LNCAP (cell line): ENCODE data around the gene NME4.
A peak's percentile ranks its signal among the peaks of the same experiment; 100 is the strongest.

ENCODE experiments used
- TF ChIP-seq, protein P1 (sequence below): fragments of 450-650 bp; IDR thresholded peaks from 2 replicates; pipeline ENCODE4 v1.5.1; 2017; ENCODE audit warnings: mild to moderate bottlenecking

The NME4 gene

DNA sequence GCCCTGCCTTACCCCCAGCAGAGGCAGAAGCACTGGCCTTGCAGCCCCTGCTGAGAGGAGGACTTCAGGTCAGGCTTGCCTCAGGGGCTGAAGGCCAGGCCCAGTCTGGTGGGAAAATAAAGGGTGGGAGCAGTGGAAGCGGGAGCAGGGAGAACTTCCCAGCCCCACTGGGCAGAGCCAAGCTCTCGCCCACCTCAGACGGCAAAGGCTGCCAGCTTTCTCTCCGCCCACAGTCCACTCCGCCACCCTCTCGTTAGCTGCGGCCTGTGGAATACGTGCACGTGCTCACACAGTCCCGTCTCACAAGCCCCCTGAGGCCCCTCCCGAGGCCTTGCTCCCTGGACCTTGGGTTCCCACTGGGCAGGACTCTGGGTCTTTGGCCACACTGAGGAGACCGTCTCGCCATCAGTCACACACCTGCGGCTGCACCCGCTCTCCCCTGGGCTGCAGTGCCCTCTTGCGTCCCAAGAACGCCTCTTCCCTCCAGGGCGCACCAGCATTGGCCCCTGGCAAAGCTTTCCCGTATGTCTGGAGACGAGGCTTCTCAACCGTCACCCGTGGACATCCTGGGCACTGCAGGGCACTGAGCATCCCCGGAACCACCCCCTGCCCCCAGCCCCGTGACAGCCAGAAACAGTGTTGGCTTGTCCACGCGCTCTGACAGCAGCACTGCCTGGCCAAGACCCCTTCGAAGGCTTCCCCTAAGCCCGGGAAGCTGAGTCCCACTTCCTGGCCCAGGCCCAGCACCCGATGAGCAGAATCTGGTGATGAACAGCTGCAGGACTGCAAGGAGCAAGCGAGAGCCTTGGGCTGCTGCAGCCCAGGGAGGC lies 34.9 kb upstream of the NME4 start:
- TF ChIP-seq, protein P1, sequence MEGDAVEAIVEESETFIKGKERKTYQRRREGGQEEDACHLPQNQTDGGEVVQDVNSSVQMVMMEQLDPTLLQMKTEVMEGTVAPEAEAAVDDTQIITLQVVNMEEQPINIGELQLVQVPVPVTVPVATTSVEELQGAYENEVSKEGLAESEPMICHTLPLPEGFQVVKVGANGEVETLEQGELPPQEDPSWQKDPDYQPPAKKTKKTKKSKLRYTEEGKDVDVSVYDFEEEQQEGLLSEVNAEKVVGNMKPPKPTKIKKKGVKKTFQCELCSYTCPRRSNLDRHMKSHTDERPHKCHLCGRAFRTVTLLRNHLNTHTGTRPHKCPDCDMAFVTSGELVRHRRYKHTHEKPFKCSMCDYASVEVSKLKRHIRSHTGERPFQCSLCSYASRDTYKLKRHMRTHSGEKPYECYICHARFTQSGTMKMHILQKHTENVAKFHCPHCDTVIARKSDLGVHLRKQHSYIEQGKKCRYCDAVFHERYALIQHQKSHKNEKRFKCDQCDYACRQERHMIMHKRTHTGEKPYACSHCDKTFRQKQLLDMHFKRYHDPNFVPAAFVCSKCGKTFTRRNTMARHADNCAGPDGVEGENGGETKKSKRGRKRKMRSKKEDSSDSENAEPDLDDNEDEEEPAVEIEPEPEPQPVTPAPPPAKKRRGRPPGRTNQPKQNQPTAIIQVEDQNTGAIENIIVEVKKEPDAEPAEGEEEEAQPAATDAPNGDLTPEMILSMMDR, result peak; percentile 84

GRCh38 chr16:363110-363765 lies 33.8 kb upstream of the NME4 start:
- TF ChIP-seq, protein P1, result no peak

DNA sequence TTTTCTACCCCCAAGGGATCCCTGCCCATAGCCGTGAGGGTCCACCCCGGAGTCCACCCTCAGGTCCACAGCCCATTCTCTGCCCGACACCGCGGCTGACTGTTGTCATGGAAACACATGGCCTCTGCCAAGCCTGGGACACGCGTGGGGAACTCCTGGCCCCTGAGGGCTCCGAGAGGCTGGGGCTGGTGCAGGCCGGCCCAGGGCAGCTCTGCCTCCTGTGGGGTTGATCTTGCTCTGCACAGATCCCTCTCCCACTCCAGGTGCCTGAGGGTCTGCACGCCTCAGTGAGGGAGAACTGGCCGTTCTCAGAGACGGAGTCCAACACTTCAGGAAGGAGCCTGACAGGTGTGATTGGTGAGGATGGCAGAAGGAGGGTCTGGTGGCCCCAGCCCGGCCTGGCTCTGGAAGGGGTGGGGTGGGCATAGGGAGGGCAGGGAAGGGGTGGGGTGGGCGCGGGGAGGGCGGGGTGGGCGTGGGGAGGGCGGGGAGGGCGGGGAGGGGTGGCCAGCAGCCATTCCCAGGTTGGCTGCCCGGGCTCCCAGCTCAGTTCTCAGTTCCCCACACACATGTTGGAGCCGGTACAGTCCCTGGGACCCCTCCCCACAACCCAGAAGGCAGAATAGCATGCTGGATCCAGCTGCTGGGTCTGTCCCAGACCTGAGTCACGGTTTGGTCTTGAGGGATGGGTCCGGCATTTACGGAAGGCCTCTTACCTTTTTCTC lies 33.1 kb upstream of the NME4 start:
- TF ChIP-seq, protein P1, result no peak

- TF ChIP-seq, protein P1, result no peak
Observed at GRCh38 chr16:364595-365491, 32.2 kb upstream of the NME4 start.

DNA sequence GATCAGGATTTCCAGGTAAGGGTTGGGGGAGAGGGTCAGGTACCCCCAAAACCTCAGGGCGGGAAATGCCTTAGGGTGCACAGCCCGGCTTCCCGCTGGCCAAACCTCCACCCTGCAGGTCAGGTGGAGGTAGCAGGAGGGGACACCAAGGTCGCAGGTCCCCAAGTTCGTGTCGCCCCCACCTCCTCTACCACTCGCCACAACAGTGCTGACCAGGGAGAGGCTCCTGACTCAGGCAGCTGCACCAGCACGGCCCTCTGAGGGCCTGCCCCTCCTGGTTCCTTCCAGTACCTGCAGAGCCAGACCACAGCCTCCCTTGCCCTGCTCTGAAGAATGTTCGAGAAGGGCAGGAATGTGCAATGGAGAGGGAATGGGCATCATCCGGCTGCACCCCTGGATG lies 30.5 kb upstream of the NME4 start:
- TF ChIP-seq, protein P1, result no peak

GRCh38 chr16:367333-367903 lies 29.6 kb upstream of the NME4 start:
- TF ChIP-seq, protein P1, result no peak
